Small intestine (tissue), 7 donors: ENCODE results near the gene TTC7B. TPM values are rescaled to one million over a fixed set of nuclear protein-coding genes. Genes with fewer than 3 reads are reported as not detected.
"Not testable (repeated sequence)": the region's sequence is repeated elsewhere in the genome, so short reads cannot be mapped to it uniquely, and the experiment has no call there.

Experiments used
- DNase-seq, 2 donors: peaks; one replicate each; pipeline versions ENCODE4 v3.0.0 to v3.0.0-alpha.2; 2013
- FAIRE-seq: peaks from 2 replicates; lab custom pipeline; 2012; peaks lifted over from hg19 to GRCh38; lab: Jason Lieb, UNC
- H3K27ac ChIP-seq, 3 donors: one replicate each; pipeline ENCODE4 v1.5.1; 2013; ENCODE audit warnings: low read length in 2 of 3, mild to moderate bottlenecking in 2 of 3, control low read depth in 1 of 3, inconsistent platforms in 1 of 3, low read depth in 1 of 3, moderate library complexity in 1 of 3
- H3K27me3 ChIP-seq, 3 donors: one replicate each; pipeline ENCODE4 v1.6.1; 2013; ENCODE audit warnings: low read length in 3 of 3, inconsistent platforms in 1 of 3; ENCODE audit not compliant: control insufficient read depth in 3 of 3, insufficient read depth in 3 of 3
- H3K36me3 ChIP-seq, 3 donors: one replicate each; pipeline ENCODE4 v1.6.1; 2013; ENCODE audit warnings: low read length in 3 of 3, inconsistent platforms in 1 of 3, low read depth in 1 of 3, mild to moderate bottlenecking in 1 of 3, moderate library complexity in 1 of 3; ENCODE audit not compliant: control insufficient read depth in 3 of 3, insufficient read depth in 2 of 3
- H3K4me1 ChIP-seq, 3 donors: one replicate each; pipeline ENCODE4 v1.6.1; 2013; ENCODE audit warnings: low read length in 2 of 3, inconsistent platforms in 1 of 3, low read depth in 1 of 3, mild to moderate bottlenecking in 1 of 3, moderate library complexity in 1 of 3; ENCODE audit not compliant: control insufficient read depth in 3 of 3, insufficient read depth in 2 of 3
- H3K4me3 ChIP-seq, 3 donors: one replicate each; pipeline ENCODE4 v1.5.1; 2013; ENCODE audit warnings: low read length in 3 of 3, control low read depth in 1 of 3, inconsistent platforms in 1 of 3, low read depth in 1 of 3, mild to moderate bottlenecking in 1 of 3, moderate library complexity in 1 of 3
- H3K9me3 ChIP-seq, 2 donors: one replicate each; pipeline ENCODE4 v1.6.1; 2013; ENCODE audit warnings: low read depth in 1 of 2, low read length in 1 of 2; ENCODE audit not compliant: control insufficient read depth in 2 of 2, insufficient read depth in 1 of 2
- WGBS, 3 donors: extraction: QIAGEN DNeasy Blood & Tissue Kit; methylation state at CpG; one replicate each; pipeline ENCODE4 v1.1.7; 2013; 5-methylcytosine and 5-hydroxymethylcytosine counted together
- polyA plus RNA-seq, 4 donors: library from polyadenylated mRNA; stranded (reverse) in 3 of 4; unstranded in 1 of 4; fragments of 200-250 nt in 3 of 4; fragments of 120-200 nt in 1 of 4; gene quantifications; one replicate each; pipeline versions ENCODE4 v1.2.1 to v1.2.3, GENCODE V29; 2013
- donor health status: healthy with polysubstance abuse.
- donor health status: control.
- donor health status: control.
- donor health status: Bipolar disorder and iron deficiency.
- donor health status: healthy.

The TTC7B gene
- polyA plus RNA-seq, 4 donors: 2.9 to 8.8 (median 4.3) TPM

- H3K27ac ChIP-seq: no peak overlapping the region
- DNase-seq: peak in 1 of 2 donors; percentile 17
Observed at GRCh38 chr14:90850487-90850886, 34.3 kb upstream of the TTC7B start.

GRCh38 chr14:90849787-90850444, 33.7 kb upstream of the TTC7B start:
- FAIRE-seq: no peak
- peaks cover 0 to 7% (median 0%) of the 10 kb centered on the region in 3 donors for H3K36me3 ChIP-seq
- DNase-seq: no peak
- no peaks in the 10 kb centered on the region for H3K4me1 ChIP-seq
- no peaks in the 10 kb centered on the region for H3K27me3 ChIP-seq
- no peak overlapping the region for H3K27ac ChIP-seq
- WGBS, 3 donors: 80 to 85% (median 83%) methylated on average over 7 of the region's 7 CpGs
- no peaks in the 10 kb centered on the region for H3K9me3 ChIP-seq
- H3K4me3 ChIP-seq: no peak overlapping the region

More at GRCh38 chr14:90850487-90850886, 34.3 kb upstream of the TTC7B start:
- H3K4me3 ChIP-seq: no peak overlapping the region
- H3K36me3 ChIP-seq: peaks cover 0 to 4% (median 0%) of the 10 kb centered on the region in 3 donors
- no peaks in the 10 kb centered on the region for H3K27me3 ChIP-seq
- 53 to 60% (median 56%) methylated on average over 3 of the region's 3 CpGs for WGBS, 3 donors
- H3K9me3 ChIP-seq: no peaks in the 10 kb centered on the region
- no peaks in the 10 kb centered on the region for H3K4me1 ChIP-seq
- FAIRE-seq: no peak

- Histone ChIP-seq H3K4me1 (no peaks in the 10 kb centered on the region), H3K9me3 (no peaks in the 10 kb centered on the region), H3K27ac (no peak overlapping the region), H3K27me3 (no peaks in the 10 kb centered on the region), H3K36me3 (peaks cover 0 to 7% (median 0%) of the 10 kb centered on the region in 3 donors), H3K4me3 (no peak overlapping the region)
- DNase-seq (no peak), FAIRE-seq (no peak)
- 91 to 94% (median 93%) methylated on average over 17 of the region's 17 CpGs for WGBS, 3 donors
Observed at GRCh38 chr14:90848944-90849731, 32.9 kb upstream of the TTC7B start.

GRCh38 chr14:90846511-90846910, 30.3 kb upstream of the TTC7B start:
- H3K27me3 ChIP-seq: no peaks in the 10 kb centered on the region
- WGBS, 3 donors: 85 to 88% (median 86%) methylated on average over 4 of the region's 4 CpGs
- FAIRE-seq (no peak), DNase-seq (no peak)
- no peaks in the 10 kb centered on the region for H3K4me1 ChIP-seq
- no peak overlapping the region for H3K4me3 ChIP-seq
- peaks cover 0 to 7% (median 0%) of the 10 kb centered on the region in 3 donors for H3K36me3 ChIP-seq
- no peaks in the 10 kb centered on the region for H3K9me3 ChIP-seq
- H3K27ac ChIP-seq: no peak overlapping the region

GRCh38 chr14:90844321-90844720, 28.1 kb upstream of the TTC7B start:
- Histone ChIP-seq H3K27me3 (no peaks in the 10 kb centered on the region), H3K36me3 (peaks cover 0 to 7% (median 0%) of the 10 kb centered on the region in 3 donors), H3K4me1 (no peaks in the 10 kb centered on the region), H3K27ac (no peak overlapping the region), H3K4me3 (no peak overlapping the region), H3K9me3 (no peaks in the 10 kb centered on the region)
- WGBS, 3 donors: 62 to 77% (median 68%) methylated on average over 3 of the region's 3 CpGs
- DNase-seq (no peak), FAIRE-seq (no peak)

GRCh38 chr14:90842726-90843125, 26.5 kb upstream of the TTC7B start:
- Histone ChIP-seq H3K4me3 (no peak overlapping the region), H3K27me3 (no peaks in the 10 kb centered on the region), H3K36me3 (peaks cover 0 to 7% (median 0%) of the 10 kb centered on the region in 3 donors), H3K27ac (no peak overlapping the region), H3K4me1 (no peaks in the 10 kb centered on the region), H3K9me3 (no peaks in the 10 kb centered on the region)
- FAIRE-seq: no peak
- 54 to 71% (median 65%) methylated on average over 6 of the region's 6 CpGs for WGBS, 3 donors
- DNase-seq: no peak

- H3K4me3 ChIP-seq, H3K36me3 ChIP-seq, H3K27me3 ChIP-seq, H3K27ac ChIP-seq, DNase-seq, H3K9me3 ChIP-seq, FAIRE-seq, H3K4me1 ChIP-seq: not testable (repeated sequence)
- WGBS, 3 donors: 86 to 96% (median 87%) methylated on average over 4 of the region's 4 CpGs
Observed at GRCh38 chr14:90840667-90841066, 24.4 kb upstream of the TTC7B start.

GRCh38 chr14:90839889-90840266, 23.6 kb upstream of the TTC7B start:
- Histone ChIP-seq H3K4me3 (no peak overlapping the region), H3K9me3 (no peaks in the 10 kb centered on the region), H3K4me1 (no peaks in the 10 kb centered on the region), H3K36me3 (no peaks in the 10 kb centered on the region), H3K27ac (peak overlapping the region in 2 of 3 donors; percentile 32 to 52), H3K27me3 (no peaks in the 10 kb centered on the region)
- DNase-seq (no peak), FAIRE-seq (no peak)
- WGBS, 3 donors: 81 to 89% (median 82%) methylated on average over 3 of the region's 3 CpGs
